Brain microvascular endothelial cell (primary cell): Measurements from ENCODE around the gene RGS19.

Experiments used
- DNase-seq: peaks from one replicate; pipeline ENCODE4 v3.0.0-alpha.2; 2020
- H3K27ac ChIP-seq: fragments of 250-450 bp; sonication (Bioruptor Pico); 2 replicates; pipeline ENCODE4 v1.5.1; 2020; ENCODE audit warnings: mild to moderate bottlenecking, moderate library complexity
- H3K27me3 ChIP-seq: fragments of 250-450 bp; sonication (Bioruptor Pico); replicated peaks from 2 replicates; pipeline ENCODE4 v1.5.1; 2020; ENCODE audit warnings: mild to moderate bottlenecking
- H3K36me3 ChIP-seq: fragments of 250-450 bp; sonication (Bioruptor Pico); replicated peaks from 2 replicates; pipeline ENCODE4 v1.5.1; 2020; ENCODE audit warnings: mild to moderate bottlenecking
- H3K4me3 ChIP-seq: 2 replicates; pipeline ENCODE4 v1.5.1; 2011; ENCODE audit warnings: low read depth, mild to moderate bottlenecking, control low read depth, low read length, moderate library complexity
- in situ Hi-C: cut with HindIII; loops from 2 replicates; pipeline ENCODE4 v1.10.0; 2017; ENCODE audit warnings: low sequenced_read_pairs, low pct_ligation_motif_present
- TF ChIP-seq, protein P1 (sequence below): IDR thresholded peaks from 2 replicates; pipeline ENCODE4 v1.5.1; 2011; ENCODE audit warnings: low read depth, mild to moderate bottlenecking, moderate library complexity, low read length, control low read depth, inconsistent platforms; ENCODE audit errors: missing control alignments

The RGS19 gene

DNA sequence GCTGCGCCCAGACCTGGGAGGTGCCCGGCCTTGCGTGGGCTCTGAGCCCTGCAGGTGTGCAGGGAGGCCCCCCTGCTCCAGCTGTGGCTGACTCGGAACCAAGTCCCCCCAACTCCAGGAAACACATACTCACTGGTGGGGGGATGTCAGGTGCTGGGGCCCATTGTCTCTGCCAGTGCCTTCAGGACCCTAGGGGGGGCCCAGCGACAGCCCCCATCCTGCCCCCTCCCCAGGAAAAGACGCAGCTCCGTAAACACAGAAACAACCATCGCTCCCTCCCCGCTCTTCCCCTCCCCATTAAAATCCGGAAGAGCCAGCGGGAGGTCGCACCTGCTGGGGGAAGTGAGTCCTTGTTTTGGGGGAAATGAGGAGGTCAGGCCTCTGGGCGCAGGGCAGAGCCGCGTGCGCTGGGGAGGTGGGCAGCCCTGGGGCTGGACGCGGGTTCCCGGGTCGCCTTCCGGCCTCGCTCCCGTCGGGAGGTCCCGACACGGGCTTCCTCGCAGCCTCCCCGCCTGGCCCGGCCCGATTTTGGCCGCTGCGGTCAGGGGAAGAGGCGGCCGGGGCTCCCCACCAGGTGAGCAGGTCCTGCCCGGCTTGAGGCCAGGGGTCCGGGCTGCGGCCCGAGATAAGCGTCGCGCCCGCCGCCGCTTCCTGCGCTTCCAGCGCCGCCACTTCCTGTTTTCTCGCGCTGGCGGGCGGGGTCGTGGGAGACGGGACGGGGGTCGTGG, 37.1 kb downstream of the RGS19 start:
- TF ChIP-seq, protein P1, sequence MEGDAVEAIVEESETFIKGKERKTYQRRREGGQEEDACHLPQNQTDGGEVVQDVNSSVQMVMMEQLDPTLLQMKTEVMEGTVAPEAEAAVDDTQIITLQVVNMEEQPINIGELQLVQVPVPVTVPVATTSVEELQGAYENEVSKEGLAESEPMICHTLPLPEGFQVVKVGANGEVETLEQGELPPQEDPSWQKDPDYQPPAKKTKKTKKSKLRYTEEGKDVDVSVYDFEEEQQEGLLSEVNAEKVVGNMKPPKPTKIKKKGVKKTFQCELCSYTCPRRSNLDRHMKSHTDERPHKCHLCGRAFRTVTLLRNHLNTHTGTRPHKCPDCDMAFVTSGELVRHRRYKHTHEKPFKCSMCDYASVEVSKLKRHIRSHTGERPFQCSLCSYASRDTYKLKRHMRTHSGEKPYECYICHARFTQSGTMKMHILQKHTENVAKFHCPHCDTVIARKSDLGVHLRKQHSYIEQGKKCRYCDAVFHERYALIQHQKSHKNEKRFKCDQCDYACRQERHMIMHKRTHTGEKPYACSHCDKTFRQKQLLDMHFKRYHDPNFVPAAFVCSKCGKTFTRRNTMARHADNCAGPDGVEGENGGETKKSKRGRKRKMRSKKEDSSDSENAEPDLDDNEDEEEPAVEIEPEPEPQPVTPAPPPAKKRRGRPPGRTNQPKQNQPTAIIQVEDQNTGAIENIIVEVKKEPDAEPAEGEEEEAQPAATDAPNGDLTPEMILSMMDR, result no peak
- peaks cover 28% of the 10 kb centered on the region for H3K27me3 ChIP-seq

DNA sequence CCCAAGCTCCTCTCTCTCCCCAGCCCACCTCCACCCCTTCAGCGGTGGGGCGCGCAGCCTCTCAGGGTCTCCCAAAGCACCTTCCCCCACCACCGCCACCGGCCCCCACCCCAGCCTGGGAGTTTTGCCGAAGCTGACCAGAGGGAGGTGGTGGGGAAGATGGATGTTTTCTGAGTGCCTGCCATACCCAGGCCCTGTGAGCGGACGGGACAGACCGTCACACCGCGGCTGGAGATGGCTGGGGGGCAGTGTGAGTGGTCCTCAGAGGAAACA, 37.6 kb downstream of the RGS19 start:
- in situ Hi-C loops, result no loop called here
- H3K4me3 ChIP-seq, result no peak overlapping the region
- peaks cover 28% of the 10 kb centered on the region for H3K27me3 ChIP-seq
- DNase-seq, result no peak
- no peak overlapping the region for H3K27ac ChIP-seq
- no peaks in the 10 kb centered on the region for H3K36me3 ChIP-seq
- TF ChIP-seq, protein P1, result no peak

More for the DNA sequence above, 37.1 kb downstream of the RGS19 start:
- in situ Hi-C loops, result no loop called here
- no peak for DNase-seq
- H3K27ac ChIP-seq, result no peak overlapping the region
- H3K4me3 ChIP-seq, result no peak overlapping the region
- H3K36me3 ChIP-seq, result no peaks in the 10 kb centered on the region

DNA sequence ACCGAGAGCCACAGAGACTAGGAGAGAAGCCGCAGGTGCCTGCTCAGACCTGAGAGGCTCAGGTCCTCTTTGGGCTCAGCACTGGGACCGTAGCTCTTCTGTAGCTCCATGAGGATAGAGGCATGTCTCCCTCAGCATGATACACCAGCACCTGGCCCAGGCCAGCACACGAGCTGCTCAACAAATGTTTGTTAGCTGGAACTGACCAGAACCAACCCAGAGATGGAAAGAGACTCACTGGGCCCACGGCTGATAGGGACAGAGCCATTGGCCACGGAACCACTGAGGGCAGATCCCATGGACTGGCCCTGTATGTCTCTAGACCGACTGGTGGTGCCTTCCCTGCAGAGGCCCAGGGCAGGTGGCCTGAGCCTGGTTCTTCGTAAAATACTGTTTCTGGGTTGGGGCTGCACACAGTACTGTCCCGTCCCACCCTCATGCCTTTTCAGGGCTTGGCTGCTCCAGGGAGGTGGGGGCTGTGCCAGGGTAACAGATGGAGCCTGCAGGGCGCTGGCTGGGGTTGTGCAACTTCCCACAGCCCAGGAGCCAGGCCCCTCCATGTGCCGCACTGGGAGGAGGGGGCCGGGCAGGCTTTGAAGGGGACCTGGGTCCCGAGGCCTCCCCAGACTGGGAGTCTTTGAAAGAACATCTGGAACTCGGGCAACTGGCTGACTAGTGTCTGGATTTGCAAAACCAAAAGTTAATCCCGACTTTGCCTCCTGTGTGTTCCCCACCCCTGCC, 38.1 kb downstream of the RGS19 start:
- Histone ChIP-seq H3K27me3 (peaks cover 25% of the 10 kb centered on the region), H3K36me3 (no peaks in the 10 kb centered on the region), H3K4me3 (no peak overlapping the region), H3K27ac (no peak overlapping the region)
- TF ChIP-seq, protein P1, result no peak
- no peak for DNase-seq
- in situ Hi-C loops, result no loop called here

DNA sequence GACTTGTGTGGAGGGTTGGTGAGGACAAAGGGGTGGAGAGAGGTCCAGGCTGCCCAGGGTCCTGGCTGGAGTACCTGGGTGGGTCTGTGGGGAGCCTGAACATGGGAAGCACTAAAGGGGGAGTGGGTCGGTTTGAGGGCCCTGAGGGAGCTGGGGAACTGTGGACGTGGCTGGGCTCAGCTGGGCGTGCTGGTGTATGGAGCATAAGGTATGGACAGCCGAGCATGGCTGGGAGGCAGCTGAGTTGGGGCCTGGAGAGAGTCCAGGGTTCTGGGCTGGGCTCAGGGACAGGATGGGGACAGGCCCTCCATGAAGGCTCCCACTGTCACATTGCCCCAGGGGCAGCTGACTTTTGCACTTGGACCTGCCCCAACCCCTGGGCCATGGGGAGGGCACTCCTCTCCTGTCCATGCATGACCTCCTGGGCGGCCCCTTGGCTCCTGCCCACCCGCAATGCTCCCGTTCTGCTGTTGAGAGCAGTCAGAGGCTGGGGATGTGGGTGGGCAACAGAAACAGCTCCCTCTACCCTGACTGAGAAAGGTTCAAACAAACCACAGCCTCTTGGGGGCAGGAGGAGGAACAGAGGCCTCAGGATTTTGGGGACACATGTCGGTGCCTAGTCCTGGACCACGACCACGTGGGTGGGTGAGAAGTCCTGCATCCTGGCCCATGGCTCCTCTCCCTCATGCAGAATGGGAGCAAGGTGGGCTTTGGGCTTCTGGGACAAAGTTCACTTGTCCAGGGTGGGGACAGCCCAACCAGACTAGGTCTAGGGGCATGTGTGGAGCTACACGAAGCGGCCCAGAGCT, 38.9 kb downstream of the RGS19 start:
- no peak overlapping the region for H3K4me3 ChIP-seq
- no peak overlapping the region for H3K27ac ChIP-seq
- DNase-seq, result no peak
- H3K36me3 ChIP-seq, result no peaks in the 10 kb centered on the region
- TF ChIP-seq, protein P1, result no peak
- in situ Hi-C loops, result no loop called here
- peaks cover 21% of the 10 kb centered on the region for H3K27me3 ChIP-seq

DNA sequence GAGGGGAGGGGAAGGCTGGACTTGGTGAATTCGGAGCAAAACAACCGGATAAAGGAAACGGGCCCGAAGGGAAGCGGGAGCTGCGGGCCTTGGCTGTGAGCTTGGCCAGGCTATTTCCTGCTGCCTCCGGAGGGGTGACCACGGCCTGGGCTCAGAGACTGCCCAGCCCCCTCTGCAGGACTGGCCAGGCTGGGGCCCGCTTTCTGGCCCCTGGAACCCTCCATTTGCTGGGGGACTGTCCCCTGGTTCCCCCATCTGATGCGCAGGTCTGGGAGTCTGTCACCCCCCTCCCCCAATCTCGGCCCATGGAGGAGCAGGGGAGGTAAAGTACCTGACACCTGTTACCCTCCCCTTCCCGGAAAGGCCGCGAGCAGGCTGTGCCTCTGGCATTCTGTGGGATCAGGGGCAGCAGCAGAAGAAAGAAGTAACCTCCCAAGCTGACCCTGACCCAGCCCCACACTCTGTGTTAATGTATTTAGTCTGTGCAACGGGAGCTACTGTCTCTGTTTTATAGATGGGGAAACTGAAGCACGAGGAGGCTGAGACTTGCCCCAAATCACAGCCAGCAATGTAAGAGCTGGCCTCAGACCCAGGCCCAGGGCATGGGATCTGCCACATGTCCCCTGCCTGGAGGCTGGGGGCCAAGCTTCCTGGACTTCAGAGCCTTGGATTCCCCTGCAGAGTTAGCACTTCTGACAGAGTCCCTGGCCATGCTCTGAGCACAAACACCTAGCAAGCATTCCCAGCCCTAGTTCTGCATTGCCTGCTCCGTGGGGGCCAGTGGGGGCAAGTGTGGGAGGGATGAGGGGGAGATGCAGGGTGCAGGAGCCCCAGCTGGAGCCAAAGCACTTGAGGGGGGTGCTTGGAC, 39.8 kb downstream of the RGS19 start:
- TF ChIP-seq, protein P1, result no peak
- no peak overlapping the region for H3K4me3 ChIP-seq
- peaks cover 21% of the 10 kb centered on the region for H3K27me3 ChIP-seq
- H3K36me3 ChIP-seq, result no peaks in the 10 kb centered on the region
- no peak overlapping the region for H3K27ac ChIP-seq
- in situ Hi-C loops, result no loop called here
- DNase-seq, result no peak
